ENCODE measurements around the gene TAF1A. TPM values are rescaled to one million over a fixed set of nuclear protein-coding genes. Genes with fewer than 3 reads are reported as not detected.

TAF1A gene
- total and polyA plus RNA-seq, 5 donors from 2014 or later = 2.8 to 5.9 (median 4.0) TPM

- Histone ChIP-seq H3K36me3 (ENCODE audit: control insufficient read depth, insufficient read depth, low read length) (no peaks in the 10 kb centered on the region), H3K9me3 (ENCODE audit: control insufficient read depth in 2 of 2, low read length in 2 of 2) (no peaks in the 10 kb centered on the region), H3K27ac (ENCODE audit: insufficient read depth, low read length, poor library complexity, severe bottlenecking) (no peak overlapping the region), H3K4me3 (ENCODE audit: low read depth, low read length) (no peak overlapping the region), H3K4me1 (ENCODE audit: control insufficient read depth, insufficient read depth, low read length, poor library complexity, severe bottlenecking) (no peaks in the 10 kb centered on the region), H3K27me3 (ENCODE audit: control insufficient read depth, insufficient read depth, low read length) (peaks cover 2% of the 10 kb centered on the region)
- Mint-ChIP-seq H3K36me3 (peaks cover 3% of the 10 kb centered on the region), H3K27me3 (peaks cover 10% of the 10 kb centered on the region), H3K27ac (peak overlapping the region in 1 of 3 donors; percentile 74), H3K9me3 (no peaks in the 10 kb centered on the region), H3K4me3 (no peak overlapping the region), H3K4me1 (peaks cover 0 to 2% (median 0%) of the 10 kb centered on the region in 4 donors)
- ATAC-seq (ENCODE audit: low read depth in 2 of 2) (no peak), DNase-seq (no peak)
Measured at GRCh38 chr1:222546548-222547259, 43.0 kb downstream of the TAF1A start.

GRCh38 chr1:222546091-222546490, 43.6 kb downstream of the TAF1A start:
- Histone ChIP-seq H3K27me3 (ENCODE audit: control insufficient read depth, insufficient read depth, low read length) (peaks cover 2% of the 10 kb centered on the region), H3K27ac (ENCODE audit: insufficient read depth, low read length, poor library complexity, severe bottlenecking) (no peak overlapping the region), H3K36me3 (ENCODE audit: control insufficient read depth, insufficient read depth, low read length) (no peaks in the 10 kb centered on the region), H3K4me3 (ENCODE audit: low read depth, low read length) (no peak overlapping the region), H3K9me3 (ENCODE audit: control insufficient read depth in 2 of 2, low read length in 2 of 2) (no peaks in the 10 kb centered on the region), H3K4me1 (ENCODE audit: control insufficient read depth, insufficient read depth, low read length, poor library complexity, severe bottlenecking) (no peaks in the 10 kb centered on the region)
- Mint-ChIP-seq H3K9me3 (no peaks in the 10 kb centered on the region), H3K27me3 (peaks cover 10% of the 10 kb centered on the region), H3K36me3 (peaks cover 3% of the 10 kb centered on the region), H3K27ac (no peak overlapping the region), H3K4me3 (no peak overlapping the region), H3K4me1 (peaks cover 0 to 2% (median 0%) of the 10 kb centered on the region in 4 donors)
- ATAC-seq (ENCODE audit: low read depth in 2 of 2) (no peak), DNase-seq (no peak)

GRCh38 chr1:222543817-222544216, 45.9 kb downstream of the TAF1A start:
- H3K9me3 Mint-ChIP-seq = no peaks in the 10 kb centered on the region
- H3K27ac ChIP-seq (ENCODE audit: insufficient read depth, low read length, poor library complexity, severe bottlenecking) = no peak overlapping the region

GRCh38 chr1:222540598-222540995, 49.1 kb downstream of the TAF1A start:
- H3K4me1 Mint-ChIP-seq = no peaks in the 10 kb centered on the region
- Histone ChIP-seq H3K27me3 (ENCODE audit: control insufficient read depth, insufficient read depth, low read length) (peaks cover 2% of the 10 kb centered on the region), H3K4me3 (ENCODE audit: low read depth, low read length) (no peak overlapping the region), H3K4me1 (ENCODE audit: control insufficient read depth, insufficient read depth, low read length, poor library complexity, severe bottlenecking) (no peaks in the 10 kb centered on the region), H3K9me3 (ENCODE audit: control insufficient read depth in 2 of 2, low read length in 2 of 2) (no peaks in the 10 kb centered on the region), H3K36me3 (ENCODE audit: control insufficient read depth, insufficient read depth, low read length) (no peaks in the 10 kb centered on the region), H3K27ac (ENCODE audit: insufficient read depth, low read length, poor library complexity, severe bottlenecking) (no peak overlapping the region)
- ATAC-seq (ENCODE audit: low read depth in 2 of 2) = no peak
- H3K4me3 Mint-ChIP-seq = no peak overlapping the region
- H3K27ac Mint-ChIP-seq = no peak overlapping the region
- no peaks in the 10 kb centered on the region for H3K9me3 Mint-ChIP-seq
- no peak for DNase-seq
- H3K27me3 Mint-ChIP-seq = peaks cover 18% of the 10 kb centered on the region
- peaks cover 3% of the 10 kb centered on the region for H3K36me3 Mint-ChIP-seq

More at GRCh38 chr1:222543817-222544216, 45.9 kb downstream of the TAF1A start:
- no peak for ATAC-seq (ENCODE audit: low read depth in 2 of 2)
- Mint-ChIP-seq H3K4me3 (no peak overlapping the region), H3K27me3 (peaks cover 10% of the 10 kb centered on the region), H3K4me1 (peaks cover 0 to 2% (median 0%) of the 10 kb centered on the region in 4 donors), H3K27ac (no peak overlapping the region), H3K36me3 (peaks cover 3% of the 10 kb centered on the region)
- no peak for DNase-seq
- no peaks in the 10 kb centered on the region for H3K36me3 ChIP-seq (ENCODE audit: control insufficient read depth, insufficient read depth, low read length)
- H3K27me3 ChIP-seq (ENCODE audit: control insufficient read depth, insufficient read depth, low read length) = peaks cover 2% of the 10 kb centered on the region
- H3K9me3 ChIP-seq (ENCODE audit: control insufficient read depth in 2 of 2, low read length in 2 of 2) = no peaks in the 10 kb centered on the region
- no peaks in the 10 kb centered on the region for H3K4me1 ChIP-seq (ENCODE audit: control insufficient read depth, insufficient read depth, low read length, poor library complexity, severe bottlenecking)
- no peak overlapping the region for H3K4me3 ChIP-seq (ENCODE audit: low read depth, low read length)

GRCh38 chr1:222539951-222540597, 49.7 kb downstream of the TAF1A start:
- Mint-ChIP-seq H3K4me3 (no peak overlapping the region), H3K27me3 (peaks cover 15% of the 10 kb centered on the region), H3K27ac (no peak overlapping the region), H3K9me3 (no peaks in the 10 kb centered on the region), H3K4me1 (no peaks in the 10 kb centered on the region), H3K36me3 (peaks cover 3% of the 10 kb centered on the region)
- no peak for DNase-seq
- Histone ChIP-seq H3K4me1 (ENCODE audit: control insufficient read depth, insufficient read depth, low read length, poor library complexity, severe bottlenecking) (no peaks in the 10 kb centered on the region), H3K27me3 (ENCODE audit: control insufficient read depth, insufficient read depth, low read length) (peaks cover 4% of the 10 kb centered on the region), H3K27ac (ENCODE audit: insufficient read depth, low read length, poor library complexity, severe bottlenecking) (no peak overlapping the region), H3K9me3 (ENCODE audit: control insufficient read depth in 2 of 2, low read length in 2 of 2) (no peaks in the 10 kb centered on the region), H3K36me3 (ENCODE audit: control insufficient read depth, insufficient read depth, low read length) (no peaks in the 10 kb centered on the region), H3K4me3 (ENCODE audit: low read depth, low read length) (no peak overlapping the region)
- no peak for ATAC-seq (ENCODE audit: low read depth in 2 of 2)

- Histone ChIP-seq H3K9me3 (ENCODE audit: control insufficient read depth in 2 of 2, low read length in 2 of 2) (no peaks in the 10 kb centered on the region), H3K36me3 (ENCODE audit: control insufficient read depth, insufficient read depth, low read length) (no peaks in the 10 kb centered on the region), H3K4me3 (ENCODE audit: low read depth, low read length) (no peak overlapping the region), H3K27ac (ENCODE audit: insufficient read depth, low read length, poor library complexity, severe bottlenecking) (no peak overlapping the region), H3K4me1 (ENCODE audit: control insufficient read depth, insufficient read depth, low read length, poor library complexity, severe bottlenecking) (no peaks in the 10 kb centered on the region), H3K27me3 (ENCODE audit: control insufficient read depth, insufficient read depth, low read length) (peaks cover 2% of the 10 kb centered on the region)
- Mint-ChIP-seq H3K27me3 (peaks cover 10% of the 10 kb centered on the region), H3K27ac (no peak overlapping the region), H3K4me1 (no peaks in the 10 kb centered on the region), H3K9me3 (no peaks in the 10 kb centered on the region), H3K4me3 (no peak overlapping the region), H3K36me3 (no peaks in the 10 kb centered on the region)
- no peak for DNase-seq
- no peak for ATAC-seq (ENCODE audit: low read depth in 2 of 2)
Measured at GRCh38 chr1:222535455-222535854, 54.3 kb downstream of the TAF1A start.

GRCh38 chr1:222530852-222531251, 58.9 kb downstream of the TAF1A start:
- Histone ChIP-seq H3K27ac (ENCODE audit: insufficient read depth, low read length, poor library complexity, severe bottlenecking) (no peak overlapping the region), H3K36me3 (ENCODE audit: control insufficient read depth, insufficient read depth, low read length) (no peaks in the 10 kb centered on the region), H3K4me1 (ENCODE audit: control insufficient read depth, insufficient read depth, low read length, poor library complexity, severe bottlenecking) (no peaks in the 10 kb centered on the region), H3K4me3 (ENCODE audit: low read depth, low read length) (no peak overlapping the region), H3K27me3 (ENCODE audit: control insufficient read depth, insufficient read depth, low read length) (peaks cover 2% of the 10 kb centered on the region), H3K9me3 (ENCODE audit: control insufficient read depth in 2 of 2, low read length in 2 of 2) (no peaks in the 10 kb centered on the region)
- ATAC-seq (ENCODE audit: low read depth in 2 of 2) (no peak), DNase-seq (no peak)
- H3K4me3 Mint-ChIP-seq = no peak overlapping the region
- no peaks in the 10 kb centered on the region for H3K4me1 Mint-ChIP-seq
- H3K27ac Mint-ChIP-seq = no peak overlapping the region
- H3K36me3 Mint-ChIP-seq = no peaks in the 10 kb centered on the region
- H3K9me3 Mint-ChIP-seq = peaks cover 0 to 2% (median 0%) of the 10 kb centered on the region in 7 donors
- H3K27me3 Mint-ChIP-seq = peaks cover 11% of the 10 kb centered on the region

GRCh38 chr1:222529916-222530315, 59.8 kb downstream of the TAF1A start:
- Histone ChIP-seq H3K27ac (ENCODE audit: insufficient read depth, low read length, poor library complexity, severe bottlenecking) (no peak overlapping the region), H3K4me3 (ENCODE audit: low read depth, low read length) (no peak overlapping the region), H3K9me3 (ENCODE audit: control insufficient read depth in 2 of 2, low read length in 2 of 2) (no peaks in the 10 kb centered on the region), H3K36me3 (ENCODE audit: control insufficient read depth, insufficient read depth, low read length) (no peaks in the 10 kb centered on the region), H3K4me1 (ENCODE audit: control insufficient read depth, insufficient read depth, low read length, poor library complexity, severe bottlenecking) (no peaks in the 10 kb centered on the region), H3K27me3 (ENCODE audit: control insufficient read depth, insufficient read depth, low read length) (no peaks in the 10 kb centered on the region)
- H3K36me3 Mint-ChIP-seq = no peaks in the 10 kb centered on the region
- peaks cover 0 to 2% (median 0%) of the 10 kb centered on the region in 7 donors for H3K9me3 Mint-ChIP-seq
- peaks cover 6% of the 10 kb centered on the region for H3K27me3 Mint-ChIP-seq
- H3K27ac Mint-ChIP-seq = no peak overlapping the region
- no peak for DNase-seq
- no peaks in the 10 kb centered on the region for H3K4me1 Mint-ChIP-seq
- no peak for ATAC-seq (ENCODE audit: low read depth in 2 of 2)
- no peak overlapping the region for H3K4me3 Mint-ChIP-seq
